ACC112 (cell line): Measurements from ENCODE around the gene TNFRSF25.
A peak's percentile ranks its signal among the peaks of the same experiment; 100 is the strongest.
"Not testable (repeated sequence)": the region's sequence is repeated elsewhere in the genome, so short reads cannot be mapped to it uniquely, and the experiment has no call there.

ENCODE experiments used
- H2AFZ ChIP-seq: fragments of 200-600 bp; sonication (generic); one replicate; pipeline ENCODE4 v1.6.0; 2017; ENCODE audit warnings: antibody characterized with exemption, low read length; ENCODE audit not compliant: unreplicated experiment
- H3K27ac ChIP-seq: fragments of 200-600 bp; sonication (generic); 2 replicates; pipeline ENCODE4 v1.5.1; 2014; ENCODE audit warnings: low read depth, mild to moderate bottlenecking, antibody characterized with exemption, low read length, moderate library complexity
- H3K27me3 ChIP-seq: fragments of 200-600 bp; sonication (generic); 2 replicates; pipeline ENCODE4 v1.6.1; 2014; ENCODE audit warnings: mild to moderate bottlenecking, antibody characterized with exemption, low read length, moderate library complexity, mixed read lengths; ENCODE audit not compliant: insufficient read depth
- H3K36me3 ChIP-seq: fragments of 200-600 bp; sonication (generic); 2 replicates; pipeline ENCODE4 v1.6.1; 2016; ENCODE audit warnings: mild to moderate bottlenecking, antibody characterized with exemption, low read length, moderate library complexity, mixed read lengths; ENCODE audit not compliant: insufficient read depth
- H3K4me1 ChIP-seq: fragments of 200-600 bp; sonication (generic); one replicate; pipeline ENCODE4 v1.6.1; 2016; ENCODE audit warnings: low read length, mixed read lengths; ENCODE audit not compliant: insufficient read depth, unreplicated experiment, control insufficient read depth
- H3K4me3 ChIP-seq: fragments of 200-600 bp; sonication (generic); 2 replicates; pipeline ENCODE4 v1.5.1; 2014; ENCODE audit warnings: mild to moderate bottlenecking, low read depth, low read length
- H3K79me2 ChIP-seq: fragments of 200-600 bp; sonication (generic); one replicate; pipeline ENCODE4 v1.6.0; 2016; ENCODE audit warnings: low read length; ENCODE audit not compliant: control insufficient read depth, unreplicated experiment, insufficient read depth

The TNFRSF25 gene

GRCh38 chr1:6494627-6495026 lies 28.7 kb upstream of the TNFRSF25 start:
- Histone ChIP-seq H3K36me3 (no peaks in the 10 kb centered on the region), H3K27ac (no peak overlapping the region), H3K79me2 (peaks cover 16% of the 10 kb centered on the region), H3K27me3 (no peaks in the 10 kb centered on the region), H3K4me1 (peaks cover 46% of the 10 kb centered on the region), H3K4me3 (no peak overlapping the region), H2AFZ (no peak overlapping the region)

GRCh38 chr1:6493834-6494223 lies 27.9 kb upstream of the TNFRSF25 start:
- H3K36me3 ChIP-seq, H2AFZ ChIP-seq, H3K4me3 ChIP-seq, H3K27me3 ChIP-seq, H3K27ac ChIP-seq: not testable (repeated sequence)
- Histone ChIP-seq H3K79me2 (peaks cover 21% of the 10 kb centered on the region), H3K4me1 (peaks cover 54% of the 10 kb centered on the region)

- Histone ChIP-seq H3K27me3 (no peaks in the 10 kb centered on the region), H3K4me3 (peak overlapping the region; percentile 94), H3K4me1 (peaks cover 51% of the 10 kb centered on the region), H3K36me3 (no peaks in the 10 kb centered on the region), H3K27ac (peak overlapping the region; percentile 77), H2AFZ (no peak overlapping the region), H3K79me2 (peaks cover 26% of the 10 kb centered on the region)
These were observed 26.0 kb upstream of the TNFRSF25 start for GRCh38 chr1:6491966-6492365.

GRCh38 chr1:6491480-6491962 lies 25.5 kb upstream of the TNFRSF25 start, which contains the start of gene PLEKHG5:
Gene PLEKHG5, minus strand, starts transcription at chr1:6491667. Its CDS starts 14,096 bp downstream, at chr1:6477571.
- H3K27ac ChIP-seq, result peak within 1 kb of the TSS; percentile 77

GRCh38 chr1:6491081-6491449 lies 25.1 kb upstream of the TNFRSF25 start:
- no peaks in the 10 kb centered on the region for H3K27me3 ChIP-seq
- peaks cover 50% of the 10 kb centered on the region for H3K4me1 ChIP-seq
- H3K79me2 ChIP-seq, result peaks cover 19% of the 10 kb centered on the region
- peak overlapping the region; percentile 94 for H3K4me3 ChIP-seq
- H3K27ac ChIP-seq, result peak overlapping the region; percentile 77
- H3K36me3 ChIP-seq, result no peaks in the 10 kb centered on the region
- no peak overlapping the region for H2AFZ ChIP-seq

More at GRCh38 chr1:6491480-6491962, 25.5 kb upstream of the TNFRSF25 start, which contains the start of gene PLEKHG5:
- peaks cover 22% of the 10 kb centered on the region for H3K79me2 ChIP-seq
- no peaks in the 10 kb centered on the region for H3K36me3 ChIP-seq
- peak within 1 kb of the TSS; percentile 94 for H3K4me3 ChIP-seq
- H3K4me1 ChIP-seq, result peaks cover 52% of the 10 kb centered on the region
- H2AFZ ChIP-seq, result peak within 1 kb of the TSS; percentile 53
- H3K27me3 ChIP-seq, result no peaks in the 10 kb centered on the region

GRCh38 chr1:6490181-6491080 lies 24.5 kb upstream of the TNFRSF25 start:
- no peaks in the 10 kb centered on the region for H3K36me3 ChIP-seq
- H3K27ac ChIP-seq, result peak overlapping the region; percentile 77
- H3K27me3 ChIP-seq, result no peaks in the 10 kb centered on the region
- peak overlapping the region; percentile 53 for H2AFZ ChIP-seq
- peak overlapping the region; percentile 94 for H3K4me3 ChIP-seq
- peaks cover 14% of the 10 kb centered on the region for H3K79me2 ChIP-seq
- peaks cover 48% of the 10 kb centered on the region for H3K4me1 ChIP-seq

- H2AFZ ChIP-seq, result peak overlapping the region; percentile 34
- no peaks in the 10 kb centered on the region for H3K27me3 ChIP-seq
- H3K36me3 ChIP-seq, result no peaks in the 10 kb centered on the region
- H3K79me2 ChIP-seq, result peaks cover 15% of the 10 kb centered on the region
- H3K4me3 ChIP-seq, result peak overlapping the region; percentile 94
- H3K27ac ChIP-seq, result peak overlapping the region; percentile 77; the same call in 1 of the 2 replicates
- H3K4me1 ChIP-seq, result peaks cover 46% of the 10 kb centered on the region
These were observed 23.8 kb upstream of the TNFRSF25 start for GRCh38 chr1:6489799-6490180.

- Histone ChIP-seq H3K27ac (no peak overlapping the region), H3K27me3 (no peaks in the 10 kb centered on the region), H3K36me3 (no peaks in the 10 kb centered on the region), H3K4me3 (peak overlapping the region; percentile 94), H2AFZ (no peak overlapping the region), H3K79me2 (peaks cover 18% of the 10 kb centered on the region), H3K4me1 (peaks cover 46% of the 10 kb centered on the region)
These were observed 23.4 kb upstream of the TNFRSF25 start for GRCh38 chr1:6489383-6489765.

GRCh38 chr1:6488602-6489382 lies 22.8 kb upstream of the TNFRSF25 start:
- peak overlapping the region; percentile 94 for H3K4me3 ChIP-seq
- peaks cover 18% of the 10 kb centered on the region for H3K79me2 ChIP-seq
- H3K36me3 ChIP-seq, result no peaks in the 10 kb centered on the region
- no peaks in the 10 kb centered on the region for H3K27me3 ChIP-seq
- no peak overlapping the region for H2AFZ ChIP-seq
- H3K4me1 ChIP-seq, result peaks cover 46% of the 10 kb centered on the region
- H3K27ac ChIP-seq, result no peak overlapping the region

GRCh38 chr1:6487804-6488484 lies 22.0 kb upstream of the TNFRSF25 start:
- no peaks in the 10 kb centered on the region for H3K27me3 ChIP-seq
- H3K4me1 ChIP-seq, result peaks cover 41% of the 10 kb centered on the region
- no peak overlapping the region for H3K4me3 ChIP-seq
- no peak overlapping the region for H2AFZ ChIP-seq
- H3K36me3 ChIP-seq, result no peaks in the 10 kb centered on the region
- H3K27ac ChIP-seq, result no peak overlapping the region
- H3K79me2 ChIP-seq, result peaks cover 18% of the 10 kb centered on the region
